GM19043 (cell line): ENCODE results near the gene GLI2.

Source experiments
- ATAC-seq: cut with Tn5 transposase; IDR thresholded peaks from one replicate; pipeline ENCODE4 v1.9.1; 2021; ENCODE audit warnings: low read depth; ENCODE audit not compliant: unreplicated experiment

Gene GLI2

DNA sequence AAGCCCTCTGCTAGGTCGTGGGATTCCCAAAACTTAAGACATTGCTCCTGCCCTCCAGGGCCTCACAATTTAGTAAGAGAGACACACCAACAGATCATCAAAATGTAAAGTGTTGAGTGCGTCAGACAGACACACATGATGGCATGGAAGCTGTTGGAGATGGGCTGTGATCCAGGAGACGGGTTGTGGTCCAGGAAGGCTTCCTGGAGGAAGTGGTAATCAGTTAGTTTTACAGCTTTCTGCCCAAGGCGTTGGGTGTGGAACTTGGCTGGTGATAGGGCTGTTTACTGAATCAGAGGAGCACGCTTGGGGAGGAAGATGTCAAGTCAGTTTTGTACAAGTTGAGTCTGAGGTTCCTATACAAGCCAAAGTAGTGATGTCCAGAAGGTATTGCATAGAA, 24.0 kb upstream of the GLI2 start:
- no peak for ATAC-seq

DNA sequence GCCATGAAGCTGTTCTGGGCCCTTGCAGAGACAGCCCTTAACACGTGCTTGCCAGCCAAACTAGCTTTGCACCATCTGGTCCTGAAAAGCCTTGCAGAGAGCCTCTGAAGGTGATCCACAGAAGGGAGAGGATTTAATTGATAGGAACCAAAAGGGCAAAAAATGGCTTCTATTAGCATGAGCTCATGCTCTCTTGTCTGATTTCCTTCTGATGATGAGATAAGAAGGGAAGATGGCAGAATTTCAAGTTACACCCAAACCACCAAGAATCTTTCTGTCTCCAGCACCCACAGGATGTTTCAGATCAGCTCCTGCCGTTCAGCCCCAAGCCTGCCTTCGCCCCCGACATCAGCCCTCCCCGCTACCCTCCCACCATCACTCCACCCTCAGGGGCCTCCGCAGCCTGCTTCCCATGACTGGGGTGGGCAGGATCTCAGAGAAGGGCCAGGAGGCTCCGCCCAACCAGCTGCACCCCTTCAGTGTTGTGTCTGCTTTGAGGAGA, 23.4 kb upstream of the GLI2 start:
- no peak for ATAC-seq

DNA sequence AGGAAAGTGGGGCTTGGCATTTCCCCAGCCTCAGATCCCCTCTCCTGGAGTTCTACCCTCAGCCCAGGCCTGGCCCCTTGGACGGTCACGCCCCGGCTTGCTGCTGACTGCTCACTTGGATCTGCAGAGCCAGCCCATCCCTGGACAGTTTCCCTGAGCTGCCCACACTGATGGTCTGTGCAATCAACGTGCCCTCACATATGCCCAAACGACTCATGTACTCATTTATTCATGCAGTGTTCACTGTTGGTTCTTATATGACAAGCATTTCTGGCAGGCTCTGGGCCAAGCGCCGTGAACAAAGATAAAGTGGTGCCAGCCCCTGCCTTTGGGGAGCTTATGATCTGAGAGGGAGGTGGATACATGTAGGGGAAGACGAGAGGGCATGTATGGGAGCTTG, 20.3 kb upstream of the GLI2 start:
- ATAC-seq, result no peak

DNA sequence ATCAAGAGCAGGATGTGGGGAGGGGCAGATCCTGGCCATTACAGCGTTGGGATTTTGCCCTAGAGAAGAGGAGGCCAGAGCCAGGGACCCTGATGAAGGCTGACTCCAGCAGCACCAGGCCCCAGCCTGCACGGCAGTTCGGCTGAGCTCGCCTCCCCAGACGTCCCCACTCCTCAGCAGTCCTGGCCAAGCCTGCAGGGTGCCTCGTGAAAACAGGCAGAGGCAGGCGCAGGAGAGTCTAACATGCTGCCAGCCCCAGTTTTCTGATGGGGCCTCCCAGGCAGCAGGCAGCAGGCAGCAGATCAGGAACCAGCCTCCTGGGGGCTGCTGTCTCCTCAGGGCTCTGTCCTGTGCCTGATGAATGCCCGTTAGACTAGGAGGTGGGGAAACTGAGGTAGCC, 19.7 kb upstream of the GLI2 start:
- no peak for ATAC-seq

DNA sequence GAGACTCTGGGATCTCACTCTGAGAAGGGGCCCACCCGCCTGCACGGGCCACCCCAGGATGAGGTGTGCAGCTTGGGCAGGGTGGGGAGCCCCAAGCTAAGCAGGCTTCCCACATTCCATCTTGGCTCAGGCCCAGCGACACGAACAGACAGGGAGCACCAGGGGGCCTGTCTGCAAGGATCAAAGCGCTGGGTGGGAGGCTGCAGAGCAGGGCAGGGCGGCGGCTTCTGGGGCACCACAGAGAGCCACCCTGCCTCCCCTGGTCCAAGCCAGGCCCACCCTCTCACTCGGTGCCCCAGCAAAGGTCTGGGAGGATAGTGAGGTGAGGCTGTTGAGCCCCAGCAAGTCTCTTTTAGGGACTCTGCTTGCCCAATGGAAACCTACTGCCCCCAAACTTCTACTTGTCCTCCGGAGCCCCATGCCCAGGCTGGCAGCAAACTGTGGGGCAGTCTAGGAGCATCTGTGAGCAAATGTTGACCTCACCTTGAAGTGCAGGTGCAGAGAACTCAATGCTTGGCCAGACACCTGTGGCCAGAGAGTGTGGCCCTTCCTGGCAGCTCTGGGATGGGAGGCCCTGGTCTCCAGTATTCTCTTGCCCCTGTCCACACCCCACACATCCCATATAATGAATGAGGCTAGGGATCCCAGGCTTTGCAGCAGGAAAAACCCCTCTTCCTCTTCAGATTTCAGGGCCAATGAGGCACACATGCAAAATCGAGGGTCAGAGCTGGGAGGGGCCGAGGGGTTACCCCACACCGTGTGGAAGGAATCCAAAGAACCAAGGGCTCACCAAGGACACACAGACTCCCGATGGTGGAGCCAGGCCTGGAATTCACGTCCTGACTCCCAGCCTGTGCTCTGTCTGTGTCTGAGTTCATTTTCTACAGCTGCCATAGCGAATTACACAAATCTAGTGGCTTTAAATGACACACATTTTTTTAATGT, 18.8 kb upstream of the GLI2 start:
- no peak for ATAC-seq

DNA sequence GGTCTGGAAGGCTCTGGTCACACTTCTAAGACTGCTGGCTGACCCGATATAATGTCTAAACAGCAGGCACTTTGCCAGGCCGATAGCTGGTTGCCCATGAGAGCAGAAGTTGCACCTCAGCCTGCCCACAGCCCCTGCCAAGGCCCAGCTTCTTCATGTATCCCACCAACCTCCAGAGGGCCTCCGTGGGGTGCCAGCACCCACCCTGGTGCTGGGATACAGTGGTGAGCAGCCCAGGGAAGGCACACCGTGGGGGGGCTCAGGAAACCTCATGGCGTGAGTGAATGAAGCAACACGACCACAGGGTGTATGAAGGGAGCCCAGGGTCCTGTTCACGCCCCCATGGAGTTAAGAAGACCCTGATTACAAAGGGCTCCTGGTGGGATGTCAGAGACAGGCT, 16.2 kb upstream of the GLI2 start:
- ATAC-seq, result no peak

DNA sequence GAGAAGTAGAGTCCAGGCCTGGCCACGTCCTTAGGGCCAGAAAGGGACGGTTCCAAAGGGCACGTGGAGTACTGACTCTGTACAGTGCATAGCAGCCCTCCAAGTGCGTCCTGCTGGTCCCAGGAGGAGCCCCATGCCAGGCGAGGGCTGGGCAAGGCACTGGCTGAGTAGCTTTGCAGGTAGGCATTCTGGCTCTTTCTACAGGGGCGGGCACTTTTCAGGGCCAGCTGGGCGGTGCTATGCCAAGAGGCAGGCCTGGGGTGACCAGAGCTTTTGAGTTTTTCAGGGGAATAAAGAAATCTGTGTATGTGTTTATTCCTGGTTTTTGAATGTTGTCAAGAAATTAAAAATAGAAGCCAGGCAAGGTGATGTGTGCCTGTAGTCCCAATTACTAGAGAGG, 15.4 kb upstream of the GLI2 start:
- ATAC-seq, result no peak

DNA sequence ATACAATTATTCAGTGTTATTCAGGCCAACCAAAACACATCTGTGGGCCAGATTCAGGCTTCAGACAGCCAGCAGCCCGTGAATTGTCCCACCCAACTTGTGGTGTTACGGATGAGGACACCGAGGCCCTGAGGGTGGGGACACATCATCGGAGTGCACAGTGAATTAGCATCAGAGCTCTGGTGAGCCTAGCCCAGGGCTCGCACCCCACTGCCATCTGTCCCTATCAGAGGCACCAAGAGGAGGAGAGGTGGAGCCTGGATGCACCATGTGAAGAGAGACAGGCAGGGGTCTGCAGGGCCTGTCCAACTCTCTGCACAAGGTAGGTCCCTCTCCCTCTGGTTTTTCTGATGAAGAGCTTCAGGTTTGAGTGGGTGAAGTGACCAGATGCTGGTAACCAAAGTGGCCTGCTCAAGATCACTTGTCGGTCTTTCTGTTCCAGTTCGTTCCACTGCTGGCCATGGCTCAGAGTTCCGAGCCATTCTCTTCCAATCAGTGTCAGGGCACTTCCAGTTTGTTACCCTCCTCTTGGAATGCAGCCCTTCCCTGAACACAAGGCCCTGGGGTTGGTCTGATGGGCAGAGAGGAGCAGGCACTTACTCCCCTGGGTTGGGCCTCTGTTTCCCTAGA, 14.8 kb upstream of the GLI2 start:
- ATAC-seq, result no peak

DNA sequence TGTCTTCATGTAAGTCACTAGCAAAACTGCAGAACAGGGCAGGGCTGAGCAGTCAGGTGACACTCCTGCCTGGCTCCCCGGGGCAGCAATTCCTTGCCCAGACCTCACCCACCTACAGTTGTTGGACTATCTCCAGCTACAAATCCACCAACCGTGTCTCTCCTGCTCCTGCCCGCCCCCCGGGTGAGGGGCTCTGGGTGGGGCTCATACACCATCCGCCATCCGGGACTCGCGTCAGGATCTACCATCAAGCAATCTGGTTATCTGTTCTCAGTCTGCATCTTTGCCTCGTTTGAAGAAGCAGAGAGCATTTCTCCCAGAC, 13.5 kb upstream of the GLI2 start:
- no peak for ATAC-seq

DNA sequence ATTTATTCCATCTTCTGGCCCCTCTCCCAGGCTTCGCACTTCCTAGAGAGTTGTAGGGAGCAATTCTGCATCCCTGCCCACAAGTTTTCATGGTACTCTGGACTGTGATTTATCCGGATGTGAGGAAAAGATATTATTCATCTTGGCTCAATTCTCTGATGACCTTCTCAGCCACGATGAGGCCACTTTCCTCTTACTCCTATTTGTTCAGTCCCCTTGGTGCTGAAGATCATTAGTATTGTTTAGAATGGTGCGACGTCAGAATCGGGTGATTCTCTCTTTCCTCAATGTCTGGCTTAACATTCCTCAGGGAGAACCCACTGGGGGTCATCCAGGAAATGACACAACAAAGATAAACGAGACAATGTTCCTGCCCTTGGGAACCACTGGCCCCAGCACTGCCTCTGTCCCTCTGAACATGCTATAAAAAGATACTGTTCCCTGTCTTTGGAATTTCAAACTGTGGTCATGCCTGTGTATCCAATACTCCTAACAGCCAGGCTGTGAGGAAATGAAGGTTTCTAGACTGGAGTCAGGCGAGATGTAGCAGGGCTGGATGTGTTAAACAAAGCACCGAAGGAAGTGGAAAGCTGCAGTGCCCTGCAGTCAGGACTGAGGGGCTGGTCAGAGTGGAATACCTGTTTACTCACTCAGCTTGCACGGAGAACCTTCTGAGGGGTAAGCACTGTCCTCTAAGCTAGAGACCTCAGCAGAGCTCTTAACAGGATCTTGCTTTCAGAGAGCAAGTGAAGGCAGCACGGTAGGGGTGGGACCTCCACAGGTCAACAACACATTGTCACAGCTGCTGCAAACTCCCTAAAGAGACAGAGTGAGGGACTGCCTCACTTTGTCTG, 12.9 kb upstream of the GLI2 start:
- no peak for ATAC-seq

DNA sequence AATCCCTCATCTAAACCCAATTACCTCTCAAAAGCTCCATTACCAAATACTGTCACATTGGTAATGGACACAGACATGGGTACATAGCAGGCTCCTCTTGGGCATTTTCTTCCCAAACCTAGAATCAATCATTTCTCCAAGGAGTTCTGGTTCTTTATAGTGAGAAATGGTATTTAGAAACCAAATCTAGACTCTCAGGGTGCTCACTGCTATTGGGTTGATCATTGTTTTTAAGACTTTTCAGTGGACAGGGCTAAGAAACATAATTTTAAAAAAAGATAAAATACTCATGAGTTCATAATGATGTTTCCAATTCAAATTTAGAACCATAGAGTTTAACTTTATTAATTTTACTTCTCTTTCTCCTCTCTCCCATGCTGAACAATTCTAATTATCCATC, 9.4 kb upstream of the GLI2 start:
- ATAC-seq, result no peak

DNA sequence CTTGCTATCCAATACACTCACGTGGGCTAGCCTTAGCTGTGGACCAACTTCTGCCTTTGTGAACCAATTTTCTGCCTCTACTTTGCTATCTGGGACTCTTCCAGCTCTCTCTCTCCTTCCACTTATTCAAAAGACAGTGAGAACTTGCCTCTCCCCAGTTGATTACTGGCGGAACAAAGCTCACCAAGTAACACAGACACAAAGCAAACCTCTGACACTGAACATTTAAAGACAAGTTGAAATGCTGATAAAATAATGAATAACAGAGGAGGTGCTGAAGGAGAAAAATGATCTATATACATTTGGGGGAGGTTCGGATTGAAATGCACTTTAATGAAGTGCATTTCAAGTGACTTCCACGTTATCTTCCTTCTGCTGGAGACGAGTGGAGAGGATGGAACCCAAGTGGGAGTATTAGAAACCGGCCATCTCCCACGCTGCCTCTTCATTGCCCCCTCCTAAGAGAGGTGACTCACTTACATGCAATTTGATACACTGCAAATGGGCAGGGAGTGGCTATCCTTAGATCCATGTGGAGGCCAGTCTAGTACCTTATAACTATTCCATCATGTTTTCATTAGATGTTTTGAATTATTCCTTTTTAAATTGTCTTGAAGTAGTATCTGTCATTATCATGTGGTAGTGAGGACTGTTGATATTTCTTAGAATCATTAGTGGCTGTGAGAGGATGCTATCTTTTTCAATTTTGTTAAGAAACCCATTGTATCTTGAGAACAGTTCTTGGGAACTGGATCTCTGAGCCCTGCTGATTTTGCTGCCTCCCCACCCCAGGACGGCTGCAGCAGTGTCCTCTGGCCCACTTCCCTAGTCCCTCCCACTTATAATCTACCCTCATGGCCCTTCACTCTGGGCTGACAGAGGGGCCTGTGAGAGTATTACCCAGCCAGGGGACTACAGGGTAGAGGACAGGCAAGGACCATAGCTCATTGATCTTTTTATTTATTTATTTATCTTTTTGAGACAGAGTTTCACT, 6.0 kb upstream of the GLI2 start:
- no peak for ATAC-seq

DNA sequence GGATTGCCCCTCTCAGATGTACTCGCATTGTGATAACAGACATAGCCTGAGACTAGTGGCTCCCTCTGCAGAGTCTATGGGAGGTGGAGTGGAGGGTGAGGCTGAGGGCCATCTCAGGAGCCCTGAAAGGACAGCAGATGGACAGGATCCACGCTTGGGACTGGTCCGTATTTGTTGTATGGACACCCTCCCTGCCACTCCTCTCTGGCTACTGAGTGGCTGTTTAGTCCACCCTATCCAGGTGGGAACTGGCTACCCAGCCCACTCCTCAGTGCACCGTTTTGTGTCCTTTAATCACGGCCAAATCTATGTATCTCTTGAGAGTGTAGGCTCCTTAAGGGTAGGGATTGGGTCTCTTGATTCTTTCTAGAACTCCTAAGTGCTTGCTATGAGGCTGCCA, 4.5 kb upstream of the GLI2 start:
- no peak for ATAC-seq

DNA sequence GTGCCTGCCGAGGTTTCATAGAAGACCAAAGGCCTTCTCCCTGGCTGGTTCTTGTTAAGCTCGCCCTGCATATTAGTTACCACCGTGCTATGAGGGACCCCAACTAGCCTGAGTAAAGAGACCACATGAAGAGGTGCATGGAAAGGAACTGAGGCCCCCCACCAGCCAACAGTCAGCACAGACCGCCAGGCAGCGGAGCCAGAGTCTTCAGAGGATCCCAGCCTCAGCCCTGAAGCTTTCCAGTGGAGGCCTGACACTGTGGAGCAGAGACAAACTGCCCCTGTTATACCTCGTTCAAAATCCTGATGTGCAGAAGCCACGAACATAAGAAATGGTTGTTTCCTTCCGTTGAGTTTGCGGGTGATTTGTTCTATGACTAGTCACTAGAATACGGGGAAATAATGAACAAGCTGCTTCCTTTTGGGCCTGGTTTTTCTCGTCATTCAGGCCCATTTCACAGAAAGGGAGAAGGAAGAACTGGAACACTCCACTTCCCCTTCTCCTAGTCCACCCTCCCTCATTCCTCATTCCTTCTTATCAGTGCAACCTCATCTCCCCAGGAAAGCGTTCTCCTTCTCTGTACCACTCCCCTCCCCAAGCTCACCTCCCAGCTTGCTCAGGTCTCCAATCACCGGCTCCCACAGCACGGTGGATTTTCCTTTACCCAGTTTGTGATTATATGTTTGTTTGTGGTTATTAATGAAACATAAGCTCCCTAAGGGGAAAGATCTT, 3.0 kb upstream of the GLI2 start:
- ATAC-seq, result no peak

DNA sequence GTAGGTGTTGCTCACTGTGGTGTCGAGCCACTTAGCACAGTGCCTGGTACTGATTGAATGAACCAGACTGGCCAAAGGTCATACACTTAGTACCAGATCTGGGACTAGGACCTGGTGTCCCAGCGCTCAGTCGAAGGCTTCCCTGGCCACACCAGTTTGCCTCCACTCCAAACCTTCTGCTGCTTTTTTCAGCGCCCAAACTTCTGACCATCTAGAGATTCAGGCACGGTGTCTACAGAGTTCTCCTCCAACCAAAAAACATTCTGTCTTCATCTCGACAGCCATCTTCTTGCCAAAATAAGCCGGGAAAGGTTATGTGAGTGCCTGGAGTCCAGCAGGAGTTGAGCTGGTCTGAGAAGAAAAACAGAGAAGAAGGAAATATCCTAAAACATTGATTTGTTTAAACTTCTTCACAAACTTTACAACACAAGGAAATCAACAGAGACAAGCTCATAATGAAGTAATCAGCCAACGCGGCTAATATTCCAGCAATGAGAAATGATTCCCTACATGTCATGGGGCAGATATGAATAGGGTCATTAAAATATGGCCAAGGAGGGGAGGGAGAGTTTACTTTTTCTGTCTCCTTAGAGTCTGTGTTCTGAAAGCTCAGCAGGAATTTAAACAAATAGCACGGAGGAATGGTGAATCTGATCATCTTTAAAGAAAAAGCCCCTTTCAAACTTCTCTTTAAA, 2.3 kb upstream of the GLI2 start:
- no peak for ATAC-seq

DNA sequence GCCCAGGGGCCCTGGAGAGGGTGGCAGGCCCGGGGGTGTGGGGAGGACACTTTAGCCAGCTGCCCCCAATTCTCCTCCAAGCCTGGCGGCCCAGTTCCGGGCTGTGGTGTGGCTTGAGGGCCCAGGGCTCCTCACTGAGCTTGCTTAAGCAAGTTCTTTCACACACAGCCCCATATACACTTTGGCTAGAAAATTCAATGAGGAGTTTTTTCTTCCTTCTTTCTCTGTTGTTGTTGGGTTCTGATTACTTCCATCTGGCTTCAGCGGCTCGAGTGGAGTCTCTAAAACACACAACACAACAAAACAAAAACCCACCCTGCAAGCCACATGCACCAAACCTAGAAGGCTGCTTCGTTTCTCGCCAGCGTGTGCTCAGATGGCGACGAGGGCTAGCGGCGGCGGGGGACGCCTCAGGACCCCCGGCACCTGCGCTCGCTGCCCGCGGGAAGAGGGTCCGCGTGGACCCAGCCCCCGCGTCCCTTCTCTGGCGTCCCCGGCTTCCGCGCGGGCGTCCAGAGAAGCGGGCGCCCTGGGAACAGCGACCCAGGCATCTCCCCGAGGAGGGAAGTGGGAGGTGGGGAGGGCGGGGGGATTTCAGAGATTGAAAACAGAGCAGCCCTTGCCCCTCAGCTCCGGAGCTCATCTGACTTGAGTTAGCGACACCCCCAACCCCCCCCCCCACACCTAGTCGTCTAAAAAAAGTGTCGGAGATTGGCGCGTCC, 577 bp upstream of the GLI2 start:
- no peak for ATAC-seq

DNA sequence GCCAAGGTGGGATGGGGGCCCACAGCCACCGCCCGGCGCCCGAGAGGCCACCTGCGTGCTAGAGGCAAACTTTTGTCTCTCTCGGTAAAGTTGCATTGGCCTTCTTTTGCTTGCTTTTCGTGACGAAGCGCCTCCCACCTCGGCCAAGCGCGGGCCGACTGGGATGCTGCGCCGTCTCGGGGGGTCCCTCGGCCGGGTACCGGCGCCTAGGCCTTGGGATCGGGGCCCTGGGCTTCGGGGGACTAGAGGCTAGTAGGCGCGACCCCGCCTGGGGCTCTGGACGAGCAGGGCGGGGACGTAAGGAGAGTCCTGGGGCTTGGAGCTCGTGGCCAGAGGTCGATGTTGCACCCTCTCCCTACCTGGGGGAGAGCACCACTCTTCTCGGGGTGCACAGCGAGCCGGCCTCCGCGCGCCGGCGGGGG, 545 bp downstream of the GLI2 start:
- ATAC-seq, result no peak
